DND-41 (cell line): Measurements from ENCODE around the gene OSBPL9.

Experiments
- ATAC-seq: fragments of 200-7000 bp; cut with Tn5 transposase; 3 replicates; pipeline ENCODE4 v1.9.1; 2021; ENCODE audit warnings: low read depth; ENCODE audit not compliant: insufficient read depth
- DNase-seq: peaks from one replicate; pipeline ENCODE4 v3.0.0-alpha.2; 2020
- H2AFZ ChIP-seq: 2 replicates; pipeline ENCODE4 v1.6.0; 2012; ENCODE audit warnings: low read depth, low read length
- H3K27ac ChIP-seq: 2 replicates; pipeline ENCODE4 v1.5.1; 2012; ENCODE audit warnings: low read length, inconsistent platforms
- H3K27me3 ChIP-seq: fragments of 200-600 bp; sonication (generic); 2 replicates; pipeline ENCODE4 v1.6.0; 2012; ENCODE audit warnings: low read length, mild to moderate bottlenecking, inconsistent platforms; ENCODE audit not compliant: insufficient read depth, poor library complexity
- H3K36me3 ChIP-seq: 2 replicates; pipeline ENCODE4 v1.5.1; 2012; ENCODE audit warnings: low read length, inconsistent platforms; ENCODE audit not compliant: insufficient read depth
- H3K4me1 ChIP-seq: 2 replicates; pipeline ENCODE4 v1.5.1; 2012; ENCODE audit warnings: mild to moderate bottlenecking, low read length; ENCODE audit not compliant: insufficient read depth
- H3K4me2 ChIP-seq: 2 replicates; pipeline ENCODE4 v1.6.0; 2012; ENCODE audit warnings: mild to moderate bottlenecking, moderate library complexity, low read length, inconsistent platforms; ENCODE audit not compliant: insufficient read depth
- H3K4me3 ChIP-seq, 2 experiments: fragments of 200-600 bp in 1 of 2; shearing (Covaris generic) in 1 of 2; 2 replicates each; pipeline ENCODE4 v1.5.1; 2012 to 2016; ENCODE audit warnings: inconsistent platforms in 2 of 2, low read length in 2 of 2, mild to moderate bottlenecking in 2 of 2, low read depth in 1 of 2, moderate library complexity in 1 of 2
- H3K79me2 ChIP-seq: 2 replicates; pipeline ENCODE4 v1.6.0; 2012; ENCODE audit warnings: low read length, inconsistent platforms; ENCODE audit not compliant: insufficient read depth
- H3K9ac ChIP-seq: 2 replicates; pipeline ENCODE4 v1.6.0; 2012; ENCODE audit warnings: low read depth, mild to moderate bottlenecking, inconsistent platforms, low read length, moderate library complexity
- H3K9me3 ChIP-seq: 2 replicates; pipeline ENCODE4 v1.5.1; 2012; ENCODE audit warnings: low read length, moderate library complexity, mild to moderate bottlenecking, inconsistent platforms; ENCODE audit not compliant: insufficient read depth, severe bottlenecking
- H4K20me1 ChIP-seq: 2 replicates; pipeline ENCODE4 v1.6.0; 2012; ENCODE audit warnings: low read length; ENCODE audit not compliant: insufficient read depth
- EZH2 ChIP-seq: IDR thresholded peaks from 3 replicates; pipeline ENCODE4 v1.6.1; 2012; ENCODE audit warnings: borderline replicate concordance, low read depth, mild to moderate bottlenecking, moderate library complexity, low read length, inconsistent platforms; ENCODE audit not compliant: severe bottlenecking
- TF ChIP-seq, protein P1 (sequence below): IDR thresholded peaks from 2 replicates; pipeline ENCODE4 v1.5.1; 2012; ENCODE audit warnings: borderline replicate concordance, low read length, moderate library complexity, mild to moderate bottlenecking; ENCODE audit not compliant: poor library complexity, severe bottlenecking; ENCODE audit errors: extremely low read depth

Gene OSBPL9

DNA sequence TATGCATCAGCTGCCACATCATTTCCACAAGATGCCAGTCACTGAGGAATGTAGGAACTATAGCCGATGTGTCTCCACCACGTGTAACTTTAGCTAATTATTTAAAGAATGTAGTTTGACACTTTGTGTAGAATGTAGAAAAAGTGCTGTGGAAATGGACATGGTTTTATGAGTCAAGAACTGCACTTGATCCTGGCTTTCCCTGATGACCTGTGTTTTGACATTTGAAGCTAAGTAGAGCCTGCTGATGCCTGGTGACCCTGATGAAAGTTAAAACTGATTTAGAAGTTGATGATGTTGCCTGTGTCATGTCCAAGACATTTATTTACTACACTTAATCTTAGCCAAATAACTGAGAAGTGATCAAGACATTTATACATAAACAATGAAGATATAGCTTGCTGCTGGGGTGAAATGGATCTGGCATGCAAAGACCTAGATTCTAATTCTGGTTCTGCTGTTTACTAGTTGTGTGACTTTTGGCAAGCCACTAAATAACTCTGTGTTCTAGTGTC, 4.4 kb upstream of the OSBPL9 start:
- ATAC-seq (no peak), DNase-seq (no peak)
- Histone ChIP-seq H3K79me2 (peaks cover 6% of the 10 kb centered on the region), H3K9ac (no peak overlapping the region), H3K27me3 (peaks cover 8% of the 10 kb centered on the region), H2AFZ (no peak overlapping the region), H4K20me1 (no peaks in the 10 kb centered on the region), H3K9me3 (no peaks in the 10 kb centered on the region), H3K36me3 (no peaks in the 10 kb centered on the region), H3K4me3 (no peak overlapping the region), H3K4me1 (peaks cover 12% of the 10 kb centered on the region), H3K4me2 (no peak overlapping the region), H3K27ac (no peak overlapping the region)
- TF ChIP-seq EZH2, result no peak
- TF ChIP-seq, protein P1, sequence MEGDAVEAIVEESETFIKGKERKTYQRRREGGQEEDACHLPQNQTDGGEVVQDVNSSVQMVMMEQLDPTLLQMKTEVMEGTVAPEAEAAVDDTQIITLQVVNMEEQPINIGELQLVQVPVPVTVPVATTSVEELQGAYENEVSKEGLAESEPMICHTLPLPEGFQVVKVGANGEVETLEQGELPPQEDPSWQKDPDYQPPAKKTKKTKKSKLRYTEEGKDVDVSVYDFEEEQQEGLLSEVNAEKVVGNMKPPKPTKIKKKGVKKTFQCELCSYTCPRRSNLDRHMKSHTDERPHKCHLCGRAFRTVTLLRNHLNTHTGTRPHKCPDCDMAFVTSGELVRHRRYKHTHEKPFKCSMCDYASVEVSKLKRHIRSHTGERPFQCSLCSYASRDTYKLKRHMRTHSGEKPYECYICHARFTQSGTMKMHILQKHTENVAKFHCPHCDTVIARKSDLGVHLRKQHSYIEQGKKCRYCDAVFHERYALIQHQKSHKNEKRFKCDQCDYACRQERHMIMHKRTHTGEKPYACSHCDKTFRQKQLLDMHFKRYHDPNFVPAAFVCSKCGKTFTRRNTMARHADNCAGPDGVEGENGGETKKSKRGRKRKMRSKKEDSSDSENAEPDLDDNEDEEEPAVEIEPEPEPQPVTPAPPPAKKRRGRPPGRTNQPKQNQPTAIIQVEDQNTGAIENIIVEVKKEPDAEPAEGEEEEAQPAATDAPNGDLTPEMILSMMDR, result no peak

DNA sequence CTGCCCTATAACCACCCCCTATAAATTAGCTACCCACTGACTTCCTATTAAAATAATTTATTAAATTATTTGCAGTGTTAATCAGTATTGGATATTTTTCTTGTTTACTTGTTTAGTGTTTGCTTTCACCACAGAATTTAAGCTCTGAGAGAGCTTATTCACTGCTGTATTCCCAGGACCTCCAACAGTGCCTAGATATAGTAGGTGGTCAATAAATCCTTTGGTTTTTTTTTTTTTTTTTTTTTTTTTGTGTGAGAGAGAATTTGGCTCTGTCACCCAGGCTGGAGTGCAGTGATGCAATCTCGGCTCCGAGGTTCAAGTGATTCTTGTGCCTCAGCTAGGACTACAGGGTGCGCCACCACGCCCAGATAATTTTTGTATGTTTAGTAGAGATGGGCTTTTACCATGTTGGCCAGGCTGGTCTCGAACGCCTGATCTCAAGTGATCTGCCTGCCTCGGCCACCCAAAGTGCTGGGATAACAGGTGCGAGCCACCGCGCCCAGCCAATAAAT, 1.1 kb upstream of the OSBPL9 start:
- peak overlapping the region; percentile 95 for H3K4me2 ChIP-seq
- peak overlapping the region; percentile 69 for H2AFZ ChIP-seq

GRCh38 chr1:51616490-51616889, 402 bp upstream of the OSBPL9 start:
- H3K9ac ChIP-seq, result peak overlapping the region; percentile 83; the same call in 1 of the 2 replicates
- peak overlapping the region; percentile 95 for H3K4me2 ChIP-seq
- H4K20me1 ChIP-seq, result no peaks in the 10 kb centered on the region
- H2AFZ ChIP-seq, result peak overlapping the region; percentile 69
- no peaks in the 10 kb centered on the region for H3K27me3 ChIP-seq
- no peak for TF ChIP-seq EZH2
- TF ChIP-seq, protein P1, result no peak
- H3K9me3 ChIP-seq, result no peaks in the 10 kb centered on the region
- H3K27ac ChIP-seq, result no peak overlapping the region
- peak overlapping the region; percentile 21 to 100; a peak in 3 of 4 replicates for H3K4me3 ChIP-seq
- peaks cover 28% of the 10 kb centered on the region for H3K4me1 ChIP-seq
- no peak for DNase-seq
- H3K36me3 ChIP-seq, result no peaks in the 10 kb centered on the region
- peaks cover 32% of the 10 kb centered on the region for H3K79me2 ChIP-seq
- no peak for ATAC-seq

More for the DNA sequence above, 1.1 kb upstream of the OSBPL9 start:
- Histone ChIP-seq H4K20me1 (no peaks in the 10 kb centered on the region), H3K79me2 (peaks cover 28% of the 10 kb centered on the region), H3K9me3 (no peaks in the 10 kb centered on the region), H3K27ac (no peak overlapping the region), H3K27me3 (peaks cover 5% of the 10 kb centered on the region), H3K9ac (no peak overlapping the region), H3K4me3 (peak overlapping the region in 1 of 2 experiments; percentile 100; a peak in 2 of 4 replicates), H3K4me1 (peaks cover 28% of the 10 kb centered on the region), H3K36me3 (no peaks in the 10 kb centered on the region)
- ATAC-seq, result no peak
- TF ChIP-seq EZH2, result no peak
- TF ChIP-seq, protein P1, result no peak
- no peak for DNase-seq
